Activated CD4-positive, alpha-beta T cell treated with anti-CD3 and anti-CD28 coated beads for 48 hours (primary cell): ENCODE measurements around the gene SDCCAG8.

ENCODE experiments used
- DNase-seq: peaks from one replicate; pipeline ENCODE4 v3.0.0-alpha.2; 2020

Gene SDCCAG8

GRCh38 chr1:243465738-243466137, 209.9 kb downstream of the SDCCAG8 start:
- no peak for DNase-seq

- DNase-seq, result no peak
These were observed 213.7 kb downstream of the SDCCAG8 start for GRCh38 chr1:243469497-243469896.

- no peak for DNase-seq
These were observed 214.7 kb downstream of the SDCCAG8 start for GRCh38 chr1:243470502-243470901.

GRCh38 chr1:243471026-243471685, 215.3 kb downstream of the SDCCAG8 start:
- no peak for DNase-seq

- DNase-seq, result no peak
These were observed 216.2 kb downstream of the SDCCAG8 start for GRCh38 chr1:243471754-243472745.

GRCh38 chr1:243473227-243474135, 217.6 kb downstream of the SDCCAG8 start:
- no peak for DNase-seq

- DNase-seq, result no peak
These were observed 218.5 kb downstream of the SDCCAG8 start for GRCh38 chr1:243474136-243474881.

GRCh38 chr1:243474906-243475305, 219.1 kb downstream of the SDCCAG8 start:
- no peak for DNase-seq

- no peak for DNase-seq
These were observed 220.1 kb downstream of the SDCCAG8 start for GRCh38 chr1:243475966-243476365.

GRCh38 chr1:243477731-243478290, 222.0 kb downstream of the SDCCAG8 start:
- DNase-seq, result no peak

GRCh38 chr1:243481101-243481500, 225.3 kb downstream of the SDCCAG8 start:
- DNase-seq, result no peak

- no peak for DNase-seq
These were observed 226.5 kb downstream of the SDCCAG8 start for GRCh38 chr1:243482141-243483022.

- DNase-seq, result peak; percentile 22
These were observed 227.4 kb downstream of the SDCCAG8 start for GRCh38 chr1:243483071-243483771.

GRCh38 chr1:243483952-243484351, 228.1 kb downstream of the SDCCAG8 start:
- DNase-seq, result no peak

GRCh38 chr1:243487036-243487648, 231.3 kb downstream of the SDCCAG8 start:
- DNase-seq, result no peak

- peak; percentile 24 for DNase-seq
These were observed 231.9 kb downstream of the SDCCAG8 start for GRCh38 chr1:243487649-243488227.

- no peak for DNase-seq
These were observed 232.8 kb downstream of the SDCCAG8 start for GRCh38 chr1:243488459-243489157.

GRCh38 chr1:243489158-243489527, 233.3 kb downstream of the SDCCAG8 start:
- no peak for DNase-seq
